ENCODE data around the gene BHLHE40.

BHLHE40 gene

GRCh38 chr3:4979428-4980228 is at the start of gene BHLHE40:
TSS of gene BHLHE40 (plus strand) at chr3:4979437. CDS start at chr3:4979719, 282 bp downstream.
- DNase-seq, result peak in 14 of 51 donors; percentile 34 to 91 (median 74)

- no peak for DNase-seq
Observed at GRCh38 chr3:4930501-4930900, 48.7 kb upstream of the BHLHE40 start.

- DNase-seq, result no peak
Observed at GRCh38 chr3:4934050-4934449, 45.2 kb upstream of the BHLHE40 start.

GRCh38 chr3:4935347-4935746 is 43.9 kb upstream of the BHLHE40 start:
- no peak for DNase-seq

GRCh38 chr3:4936982-4937614 is 42.1 kb upstream of the BHLHE40 start:
- DNase-seq, result no peak

GRCh38 chr3:4938281-4938982 is 40.8 kb upstream of the BHLHE40 start:
- no peak for DNase-seq

GRCh38 chr3:4939276-4939675 is 40.0 kb upstream of the BHLHE40 start:
- DNase-seq, result no peak

GRCh38 chr3:4940985-4941384 is 38.3 kb upstream of the BHLHE40 start:
- DNase-seq, result no peak

- no peak for DNase-seq
Observed at GRCh38 chr3:4943549-4943948, 35.7 kb upstream of the BHLHE40 start.

GRCh38 chr3:4945324-4945723 is 33.9 kb upstream of the BHLHE40 start:
- DNase-seq, result no peak

GRCh38 chr3:4947028-4947427 is 32.2 kb upstream of the BHLHE40 start:
- DNase-seq, result no peak

- no peak for DNase-seq
Observed at GRCh38 chr3:4948395-4948794, 30.8 kb upstream of the BHLHE40 start.

- DNase-seq, result no peak
Observed at GRCh38 chr3:4949004-4949403, 30.2 kb upstream of the BHLHE40 start.

- DNase-seq, result no peak
Observed at GRCh38 chr3:4949659-4950058, 29.6 kb upstream of the BHLHE40 start.

- DNase-seq, result no peak
Observed at GRCh38 chr3:4950351-4950784, 28.9 kb upstream of the BHLHE40 start.

GRCh38 chr3:4950948-4951347 is 28.3 kb upstream of the BHLHE40 start:
- no peak for DNase-seq

GRCh38 chr3:4953119-4953518 is 26.1 kb upstream of the BHLHE40 start:
- DNase-seq, result no peak

- DNase-seq, result no peak
Observed at GRCh38 chr3:4954256-4955000, 24.8 kb upstream of the BHLHE40 start.

- no peak for DNase-seq
Observed at GRCh38 chr3:4956099-4956498, 23.1 kb upstream of the BHLHE40 start.

GRCh38 chr3:4956738-4957137 is 22.5 kb upstream of the BHLHE40 start:
- peak in 7 of 51 donors; percentile 2 to 42 (median 18) for DNase-seq

- no peak for DNase-seq
Observed at GRCh38 chr3:4957978-4958377, 21.3 kb upstream of the BHLHE40 start.

GRCh38 chr3:4959180-4959579 is 20.1 kb upstream of the BHLHE40 start:
- no peak for DNase-seq

Measured in hypothalamus (tissue), 51 donors.